HCT116 (cell line): ENCODE data around the gene OR6C76. TPM values are rescaled to one million over a fixed set of nuclear protein-coding genes. Genes with fewer than 3 reads are reported as not detected.
"Not testable (repeated sequence)": the region's sequence is repeated elsewhere in the genome, so short reads cannot be mapped to it uniquely, and the experiment has no call there.

Experiments
- ATAC-seq: fragments of 200-7000 bp; cut with Tn5 transposase; 2 replicates; pipeline ENCODE4 v1.9.1; 2020; ENCODE audit warnings: mild to moderate bottlenecking, moderate library complexity
- BruUV-seq: library from RNA; stranded (reverse); fragments of 400-500 nt; replicated peaks from 2 replicates; lab custom pipeline; 2021; lab: Mats Ljungman, UMichigan
- CTCF ChIA-PET: fragments of 300-600 bp; sonication (Branson Sonifier 250); formaldehyde crosslinking; loops from one replicate; lab custom pipeline; 2021; ENCODE audit warnings: antibody characterized with exemption; lab: Charles Lee
- POLR2A ChIA-PET: fragments of 300-600, 350-600 bp; sonication (Branson Sonifier 250); formaldehyde crosslinking; loops from one replicate; lab custom pipeline; 2021; ENCODE audit warnings: antibody characterized with exemption; lab: Charles Lee
- RAD21 ChIA-PET, 2 experiments: fragments of 300-600 bp; sonication (Branson Sonifier 250); formaldehyde crosslinking; loops; one replicate each; lab custom pipeline; 2023; ENCODE audit warnings: low total read pairs in 2 of 2; ENCODE audit not compliant: uncharacterized antibody in 2 of 2, unreplicated experiment in 2 of 2, low non-redundant PET in 1 of 2; lab: Charles Lee
- DNase-seq: peaks from one replicate; pipeline ENCODE4 v3.0.0-alpha.2; 2010; ENCODE audit warnings: low read depth, low spot score
- H2AFZ ChIP-seq: fragments of 200-600 bp; shearing (Covaris generic), sonication (generic); 2 replicates; pipeline ENCODE4 v1.6.1; 2017; ENCODE audit warnings: low read depth, mixed run types, mixed read lengths, antibody characterized with exemption, low read length; ENCODE audit not compliant: poor library complexity, severe bottlenecking
- H3K27ac ChIP-seq: 2 replicates; pipeline ENCODE4 v1.5.1; 2012; ENCODE audit warnings: low read depth, low read length
- H3K27me3 ChIP-seq: fragments of 200-600 bp; sonication (generic); 2 replicates; pipeline ENCODE4 v1.6.1; 2016; ENCODE audit warnings: mixed run types, low read length, mixed read lengths; ENCODE audit not compliant: insufficient read depth
- H3K36me3 ChIP-seq, 2 experiments: fragments of 200-500 bp in 1 of 2; fragments of 200-600 bp in 1 of 2; sonication (Bioruptor generic) in 1 of 2; sonication (generic) in 1 of 2; 2 replicates each; pipeline versions ENCODE4 v1.5.1 to v1.6.1; 2014 to 2016; ENCODE audit warnings: low read length in 2 of 2, inconsistent platforms in 1 of 2, mixed read lengths in 1 of 2, mixed run types in 1 of 2; ENCODE audit not compliant: insufficient read depth in 2 of 2, control insufficient read depth in 1 of 2
- H3K4me1 ChIP-seq, 2 experiments: fragments of 200-600 bp in 1 of 2; sonication (generic) in 1 of 2; 2 replicates each; pipeline versions ENCODE4 v1.5.1 to v1.6.1; 2012 to 2017; ENCODE audit warnings: low read length in 2 of 2, inconsistent platforms in 1 of 2, mild to moderate bottlenecking in 1 of 2, mixed read lengths in 1 of 2, mixed run types in 1 of 2, moderate library complexity in 1 of 2; ENCODE audit not compliant: insufficient read depth in 2 of 2, control insufficient read depth in 1 of 2
- H3K4me2 ChIP-seq: fragments of 200-600 bp; sonication (generic); 2 replicates; pipeline ENCODE4 v1.6.1; 2017; ENCODE audit warnings: mixed run types, low read length, mixed read lengths
- H3K4me3 ChIP-seq, 2 experiments: fragments of 200-600 bp in 1 of 2; sonication (generic) in 1 of 2; replicated peaks in 1 of 2; 2 replicates each; pipeline ENCODE4 v1.5.1; 2011 to 2016; ENCODE audit warnings: low read length in 2 of 2, control low read depth in 1 of 2, low read depth in 1 of 2, mild to moderate bottlenecking in 1 of 2, mixed read lengths in 1 of 2, mixed run types in 1 of 2
- H3K79me2 ChIP-seq: fragments of 200-600 bp; sonication (generic); 2 replicates; pipeline ENCODE4 v1.6.1; 2017; ENCODE audit warnings: mild to moderate bottlenecking, mixed run types, low read length, moderate library complexity, mixed read lengths; ENCODE audit not compliant: insufficient read depth
- H3K9ac ChIP-seq: fragments of 200-600 bp; sonication (generic); 2 replicates; pipeline ENCODE4 v1.6.1; 2016; ENCODE audit warnings: low read length, mixed read lengths
- H3K9me2 ChIP-seq: fragments of 200-600 bp; sonication (generic), shearing (Covaris generic); 2 replicates; pipeline ENCODE4 v1.6.1; 2017; ENCODE audit warnings: mixed run types, mild to moderate bottlenecking, moderate library complexity; ENCODE audit not compliant: insufficient read depth
- H3K9me3 ChIP-seq, 2 experiments: fragments of 200-500 bp in 1 of 2; fragments of 200-600 bp in 1 of 2; sonication (Bioruptor generic) in 1 of 2; sonication (generic) in 1 of 2; 2 replicates each; pipeline ENCODE4 v1.6.1; 2014 to 2017; ENCODE audit warnings: low read length in 2 of 2, mixed read lengths in 2 of 2, inconsistent platforms in 1 of 2, low read depth in 1 of 2, mild to moderate bottlenecking in 1 of 2, mixed run types in 1 of 2, moderate library complexity in 1 of 2; ENCODE audit not compliant: control insufficient read depth in 1 of 2, insufficient read depth in 1 of 2
- H4K20me1 ChIP-seq: fragments of 200-600 bp; sonication (generic), shearing (Covaris generic); 2 replicates; pipeline ENCODE4 v1.6.1; 2017; ENCODE audit warnings: mixed run types, mild to moderate bottlenecking, moderate library complexity; ENCODE audit not compliant: insufficient read depth
- intact Hi-C: fragments of 100-400 bp; cut with micrococcal nuclease; formaldehyde crosslinking; loops from 2 replicates; pipeline ENCODE4 v1.10.0; 2022
- total RNA-seq: library from RNA; stranded (reverse); gene quantifications from one replicate; pipeline ENCODE4 v1.2.1, GENCODE V29; 2021; ENCODE audit not compliant: unreplicated experiment

OR6C76 gene
- total RNA-seq, 1 experiment from 2014 or later, result not detected

DNA sequence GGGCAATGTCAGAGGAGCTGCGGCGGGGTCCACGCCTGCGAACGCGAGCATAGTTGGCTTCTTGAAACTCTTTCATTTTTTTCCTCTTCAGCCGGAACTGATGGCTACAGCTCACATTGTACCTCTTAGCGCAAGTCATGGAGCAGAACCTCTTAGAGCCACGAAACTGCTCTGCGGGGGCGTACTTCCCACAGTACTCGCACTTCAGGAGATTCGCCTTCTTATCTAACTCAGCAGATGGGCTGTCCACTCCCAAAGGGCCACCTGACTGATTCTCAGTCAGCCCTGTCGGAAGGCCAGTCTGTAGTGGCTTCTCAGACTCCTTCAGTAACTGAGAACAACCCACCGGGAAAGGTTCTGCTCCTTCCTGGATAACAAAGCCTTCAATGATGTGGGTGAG lies 13.9 kb upstream of the OR6C76 start:
- H3K9me3 ChIP-seq, H4K20me1 ChIP-seq, intact Hi-C loops, H3K27me3 ChIP-seq, H3K4me2 ChIP-seq, POLR2A ChIA-PET, CTCF ChIA-PET, H3K4me1 ChIP-seq, H2AFZ ChIP-seq, DNase-seq, RAD21 ChIA-PET, H3K9me2 ChIP-seq, H3K79me2 ChIP-seq, H3K36me3 ChIP-seq, H3K27ac ChIP-seq, H3K4me3 ChIP-seq, H3K9ac ChIP-seq, BruUV-seq, ATAC-seq: not testable (repeated sequence)

DNA sequence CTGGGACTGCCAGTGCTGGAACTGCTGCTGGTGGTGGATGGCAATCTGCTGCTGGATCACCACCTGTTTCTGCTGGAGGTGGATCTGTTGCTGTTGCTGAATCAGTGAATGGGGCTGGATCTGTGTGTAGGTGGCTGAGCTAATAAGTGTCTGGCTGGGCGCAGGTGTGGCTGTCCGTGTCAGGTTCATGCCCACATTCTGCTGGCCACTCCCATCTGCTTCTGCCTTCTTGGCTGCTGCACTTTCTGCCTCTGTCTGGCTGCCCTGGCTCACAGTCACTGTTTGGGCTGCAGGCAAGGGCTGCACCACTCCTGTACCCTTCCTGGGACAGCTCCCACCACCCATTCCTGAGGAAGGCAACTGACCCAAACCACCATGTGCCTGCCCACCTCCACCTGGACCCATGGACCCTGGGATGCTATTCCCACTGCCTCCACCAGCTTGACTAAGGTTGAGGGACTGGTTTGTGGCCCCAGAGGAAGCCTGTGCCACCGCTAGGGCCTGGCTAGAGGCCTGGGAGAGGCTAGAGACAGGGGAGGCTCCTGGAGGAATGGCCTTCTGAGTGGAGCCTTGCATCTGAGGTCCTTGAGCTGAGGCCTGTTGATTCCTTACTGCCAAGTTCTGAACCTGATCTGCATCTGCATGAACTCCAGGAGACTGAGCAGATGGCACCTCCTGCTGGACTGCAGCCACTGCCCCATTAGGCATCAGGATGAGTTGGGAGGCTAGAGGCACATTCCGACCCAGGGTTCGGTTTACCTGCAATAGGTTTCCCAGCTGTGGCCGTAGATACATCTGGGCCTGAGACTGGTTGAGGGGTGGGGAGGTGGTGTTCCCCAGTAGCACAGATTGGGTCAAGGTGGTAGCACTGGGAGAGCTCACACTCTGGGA lies 12.3 kb upstream of the OR6C76 start:
- not testable (repeated sequence) for H3K4me3 ChIP-seq

DNA sequence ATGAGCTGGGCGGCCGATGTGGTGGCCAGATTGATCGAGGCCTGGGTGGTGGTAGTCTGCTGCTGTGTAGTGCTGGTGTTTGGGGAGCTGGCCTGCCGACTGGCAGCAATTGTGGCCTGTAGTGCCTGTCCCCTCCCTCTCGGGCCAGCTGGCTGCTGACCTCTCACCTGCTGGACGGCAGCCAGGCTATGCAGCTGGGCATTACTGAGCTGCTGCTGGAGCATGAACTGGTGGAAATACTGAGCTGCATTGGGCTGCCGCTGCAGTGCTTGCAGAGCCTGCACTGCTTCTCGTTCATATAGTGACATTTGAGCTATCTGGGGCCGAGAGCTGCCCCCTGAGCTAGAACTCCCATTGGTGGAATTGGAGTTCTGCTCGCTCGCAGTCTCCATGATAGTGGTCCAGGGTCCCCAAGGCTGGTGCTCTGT lies 11.6 kb upstream of the OR6C76 start:
- POLR2A ChIA-PET, CTCF ChIA-PET, BruUV-seq: not testable (repeated sequence)

More for the DNA sequence above, 12.3 kb upstream of the OR6C76 start:
- H4K20me1 ChIP-seq, H3K4me1 ChIP-seq, DNase-seq, H3K79me2 ChIP-seq, H3K27me3 ChIP-seq, H2AFZ ChIP-seq, ATAC-seq, H3K9me2 ChIP-seq, H3K9ac ChIP-seq, BruUV-seq, POLR2A ChIA-PET, RAD21 ChIA-PET, H3K4me2 ChIP-seq, H3K36me3 ChIP-seq, H3K27ac ChIP-seq, intact Hi-C loops, CTCF ChIA-PET, H3K9me3 ChIP-seq: not testable (repeated sequence)

DNA sequence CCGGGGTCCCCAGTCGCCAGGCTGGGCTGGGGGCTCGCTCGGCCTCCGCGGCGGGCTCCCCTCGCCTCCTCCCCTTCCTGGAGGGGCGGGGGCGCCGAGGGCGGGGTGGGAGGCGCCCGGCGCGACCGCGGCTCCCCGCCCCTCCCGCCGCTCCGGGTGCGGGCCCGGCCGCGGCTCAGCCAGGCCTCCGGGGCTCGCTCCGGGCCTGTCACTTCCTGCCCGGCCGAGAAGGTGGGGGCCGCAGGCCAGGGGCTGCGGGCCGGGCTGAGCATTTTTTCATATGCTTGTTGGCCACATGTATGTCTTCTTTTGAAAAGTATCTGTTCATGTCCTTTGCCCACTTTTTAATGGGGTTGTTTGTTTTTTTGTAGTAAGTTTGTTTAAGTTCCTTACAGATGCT lies 11.2 kb upstream of the OR6C76 start:
- H3K9ac ChIP-seq, H3K27me3 ChIP-seq, RAD21 ChIA-PET, H3K9me3 ChIP-seq, BruUV-seq, DNase-seq, H2AFZ ChIP-seq, H3K36me3 ChIP-seq, H3K4me3 ChIP-seq, H4K20me1 ChIP-seq, POLR2A ChIA-PET, H3K79me2 ChIP-seq, H3K4me1 ChIP-seq, CTCF ChIA-PET, H3K9me2 ChIP-seq, intact Hi-C loops, H3K27ac ChIP-seq, H3K4me2 ChIP-seq: not testable (repeated sequence)
- peak; percentile 58 for ATAC-seq

More for the DNA sequence above, 11.6 kb upstream of the OR6C76 start:
- H3K36me3 ChIP-seq, intact Hi-C loops, H3K9ac ChIP-seq, H3K4me3 ChIP-seq, RAD21 ChIA-PET, H3K9me2 ChIP-seq, H3K4me1 ChIP-seq, H3K4me2 ChIP-seq, H3K9me3 ChIP-seq, H3K27ac ChIP-seq, H3K27me3 ChIP-seq, ATAC-seq, H3K79me2 ChIP-seq, H4K20me1 ChIP-seq, H2AFZ ChIP-seq, DNase-seq: not testable (repeated sequence)
